HG02571 (cell line): ENCODE results near the gene ZCCHC7.
"Not testable (repeated sequence)": the region's sequence is repeated elsewhere in the genome, so short reads cannot be mapped to it uniquely, and the experiment has no call there.

Experiments
- ATAC-seq: cut with Tn5 transposase; IDR thresholded peaks from one replicate; pipeline ENCODE4 v1.9.1; 2021; ENCODE audit warnings: mild to moderate bottlenecking, moderate library complexity; ENCODE audit not compliant: unreplicated experiment

The ZCCHC7 gene

GRCh38 chr9:37290366-37290939, 170.1 kb downstream of the ZCCHC7 start:
- no peak for ATAC-seq

- no peak for ATAC-seq
Measured at GRCh38 chr9:37290940-37291485, 170.6 kb downstream of the ZCCHC7 start.

- ATAC-seq = not testable (repeated sequence)
Measured at GRCh38 chr9:37291612-37292238, 171.4 kb downstream of the ZCCHC7 start.

- ATAC-seq = no peak
Measured at GRCh38 chr9:37292896-37293295, 172.5 kb downstream of the ZCCHC7 start.

GRCh38 chr9:37293664-37294524, 173.5 kb downstream of the ZCCHC7 start:
- peak; percentile 59 for ATAC-seq

GRCh38 chr9:37295178-37295577, 174.8 kb downstream of the ZCCHC7 start:
- ATAC-seq = no peak

GRCh38 chr9:37295796-37296195, 175.4 kb downstream of the ZCCHC7 start:
- no peak for ATAC-seq

GRCh38 chr9:37297592-37297991, 177.2 kb downstream of the ZCCHC7 start:
- no peak for ATAC-seq

GRCh38 chr9:37300620-37301019, 180.2 kb downstream of the ZCCHC7 start:
- no peak for ATAC-seq

GRCh38 chr9:37301042-37301853, 180.9 kb downstream of the ZCCHC7 start:
- no peak for ATAC-seq

- ATAC-seq = no peak
Measured at GRCh38 chr9:37301854-37302172, 181.4 kb downstream of the ZCCHC7 start.

GRCh38 chr9:37302277-37302676, 181.9 kb downstream of the ZCCHC7 start:
- ATAC-seq = peak; percentile 81

GRCh38 chr9:37303272-37303671, 182.9 kb downstream of the ZCCHC7 start:
- ATAC-seq = not testable (repeated sequence)

GRCh38 chr9:37309136-37309535, 188.8 kb downstream of the ZCCHC7 start:
- no peak for ATAC-seq

GRCh38 chr9:37311938-37312708, 191.7 kb downstream of the ZCCHC7 start:
- ATAC-seq = no peak

- peak; percentile 50 for ATAC-seq
Measured at GRCh38 chr9:37324261-37324683, 203.9 kb downstream of the ZCCHC7 start.

- ATAC-seq = peak; percentile 37
Measured at GRCh38 chr9:37324691-37325490, 204.5 kb downstream of the ZCCHC7 start.

- no peak for ATAC-seq
Measured at GRCh38 chr9:37325778-37326177, 205.4 kb downstream of the ZCCHC7 start.

GRCh38 chr9:37327553-37327952, 207.2 kb downstream of the ZCCHC7 start:
- no peak for ATAC-seq
